ENCODE results near the gene ZNF488.

ZNF488 gene

DNA sequence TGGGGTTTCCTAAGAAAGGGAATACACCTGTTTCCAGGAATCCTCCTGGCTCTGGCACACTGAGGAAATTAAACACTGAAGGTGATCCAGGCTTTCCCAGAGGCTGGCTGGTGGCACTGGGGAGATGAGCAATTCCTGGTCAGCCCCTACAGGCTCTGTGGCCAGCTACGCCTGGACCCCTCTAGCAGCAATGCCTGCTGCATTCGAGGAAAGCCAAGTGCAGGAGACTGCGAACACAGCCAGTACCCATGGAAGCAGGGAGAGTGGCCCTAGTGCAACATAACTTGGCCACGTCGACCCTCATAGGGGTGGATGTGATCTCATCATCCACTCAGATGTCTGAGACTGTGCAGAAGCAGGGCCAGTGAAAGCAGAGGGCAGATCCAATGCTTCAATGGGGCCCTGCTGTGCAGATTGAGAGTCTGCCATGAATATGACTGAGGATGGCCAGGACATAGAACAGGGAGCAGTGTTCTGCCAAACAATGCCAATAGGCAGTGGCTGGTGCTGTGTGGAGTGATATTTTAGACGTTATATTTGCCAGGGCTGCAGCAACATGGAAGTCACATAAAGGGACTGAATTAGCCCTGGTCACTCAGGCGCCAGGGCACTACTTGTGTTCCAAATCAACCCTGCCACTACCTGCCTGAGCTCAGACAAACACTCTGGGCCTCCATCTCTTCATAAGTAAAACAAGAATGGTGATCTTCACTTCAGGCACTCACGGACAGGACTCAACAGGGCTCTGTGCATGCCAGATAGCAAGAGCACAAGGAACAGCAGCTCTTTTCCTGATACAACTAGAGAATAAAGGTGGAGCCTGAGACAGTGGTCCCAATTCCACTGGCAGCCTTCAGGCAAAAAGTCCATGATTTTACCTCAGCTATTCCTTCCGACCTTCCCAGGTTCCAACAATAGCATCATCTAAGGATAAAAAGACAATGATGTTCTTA, 2.4 kb downstream of the ZNF488 start:
- no peak for DNase-seq (ENCODE audit: low read depth)

DNA sequence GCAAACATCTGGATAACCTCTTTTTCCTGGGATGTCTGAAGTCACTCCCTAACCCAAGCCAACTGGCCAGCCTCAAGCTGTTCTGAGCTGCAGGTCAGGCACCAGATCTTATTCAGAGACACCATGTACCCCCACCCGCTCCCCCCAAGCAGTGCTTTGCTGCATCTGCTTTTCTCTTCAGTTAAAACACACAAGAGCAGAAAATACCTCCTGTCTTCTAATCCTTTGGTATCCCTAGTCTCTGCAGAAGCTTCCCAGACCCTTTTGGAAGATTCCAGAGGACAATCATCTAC, 3.0 kb downstream of the ZNF488 start:
- DNase-seq (ENCODE audit: low read depth) = no peak

DNA sequence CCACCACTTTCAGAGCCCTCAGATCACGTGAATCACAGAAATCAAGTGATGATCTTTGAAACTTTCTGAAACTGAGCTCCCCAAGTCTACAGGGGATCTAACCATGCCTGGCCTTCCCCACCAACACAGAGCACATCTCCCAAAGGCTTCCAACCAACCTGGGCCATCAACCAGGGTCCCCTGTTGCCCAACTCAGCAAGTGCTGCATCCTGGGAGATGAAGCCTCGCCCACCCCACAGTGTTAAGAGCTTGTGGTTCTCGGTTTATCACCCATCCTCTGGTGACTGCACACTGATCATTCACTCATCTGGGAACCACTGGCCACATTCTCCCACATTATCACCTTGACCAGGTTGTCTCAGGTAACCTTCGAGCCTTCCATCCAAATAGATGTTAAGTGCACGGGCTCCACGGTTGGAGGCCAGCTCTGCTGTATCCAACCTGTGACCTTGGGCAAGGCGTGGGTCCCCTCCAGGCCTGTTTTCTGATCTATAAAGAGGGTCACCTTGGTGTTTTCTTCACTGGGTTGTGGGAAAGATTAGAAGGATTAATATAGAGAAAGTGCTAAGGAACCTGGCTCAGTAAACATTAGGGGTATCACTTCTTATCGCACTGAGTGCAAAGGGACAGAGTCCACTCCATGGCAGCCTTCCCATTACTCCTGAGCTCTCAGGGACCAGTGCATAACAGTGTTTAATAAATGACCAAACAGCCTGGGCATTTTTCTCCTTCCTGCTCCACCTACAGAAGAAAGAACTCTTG, 3.6 kb downstream of the ZNF488 start:
- DNase-seq (ENCODE audit: low read depth) = no peak

DNA sequence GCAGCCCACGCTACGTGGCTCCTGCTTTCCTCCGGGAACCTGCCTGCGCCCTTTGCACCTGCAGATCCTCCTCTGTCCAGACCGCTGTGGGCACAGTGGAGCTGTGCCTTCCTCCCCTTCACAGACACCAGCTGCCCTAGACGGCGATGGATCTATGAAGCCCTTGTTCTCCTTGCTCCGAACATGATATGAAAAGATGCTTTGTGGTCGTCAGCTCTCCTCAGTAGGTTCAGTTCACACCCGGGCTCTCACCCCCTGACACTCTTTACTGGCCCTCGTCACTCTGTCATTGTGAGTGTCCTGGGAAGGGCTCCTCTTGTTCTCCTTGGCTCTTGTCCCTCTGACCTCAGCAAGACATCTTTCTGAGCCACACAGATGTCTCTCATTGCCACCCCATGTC, 4.2 kb downstream of the ZNF488 start:
- DNase-seq (ENCODE audit: low read depth) = no peak

DNA sequence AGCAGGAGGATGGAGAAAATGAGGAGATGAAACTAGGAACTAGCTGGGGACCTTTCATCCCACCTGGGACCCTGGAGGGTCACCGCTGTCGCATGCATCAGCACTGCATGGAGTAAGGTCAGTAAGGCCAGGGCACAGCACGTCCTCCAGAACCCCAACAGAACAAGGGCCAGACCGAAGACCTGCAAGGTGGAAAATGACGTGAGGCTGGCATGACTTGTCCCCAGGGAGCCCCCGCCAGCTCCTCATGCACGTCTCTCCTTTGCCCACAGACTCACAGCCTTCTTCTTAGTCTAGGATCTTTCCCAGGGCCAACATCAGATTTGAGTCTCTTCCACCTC, 4.7 kb downstream of the ZNF488 start:
- no peak for DNase-seq (ENCODE audit: low read depth)

DNA sequence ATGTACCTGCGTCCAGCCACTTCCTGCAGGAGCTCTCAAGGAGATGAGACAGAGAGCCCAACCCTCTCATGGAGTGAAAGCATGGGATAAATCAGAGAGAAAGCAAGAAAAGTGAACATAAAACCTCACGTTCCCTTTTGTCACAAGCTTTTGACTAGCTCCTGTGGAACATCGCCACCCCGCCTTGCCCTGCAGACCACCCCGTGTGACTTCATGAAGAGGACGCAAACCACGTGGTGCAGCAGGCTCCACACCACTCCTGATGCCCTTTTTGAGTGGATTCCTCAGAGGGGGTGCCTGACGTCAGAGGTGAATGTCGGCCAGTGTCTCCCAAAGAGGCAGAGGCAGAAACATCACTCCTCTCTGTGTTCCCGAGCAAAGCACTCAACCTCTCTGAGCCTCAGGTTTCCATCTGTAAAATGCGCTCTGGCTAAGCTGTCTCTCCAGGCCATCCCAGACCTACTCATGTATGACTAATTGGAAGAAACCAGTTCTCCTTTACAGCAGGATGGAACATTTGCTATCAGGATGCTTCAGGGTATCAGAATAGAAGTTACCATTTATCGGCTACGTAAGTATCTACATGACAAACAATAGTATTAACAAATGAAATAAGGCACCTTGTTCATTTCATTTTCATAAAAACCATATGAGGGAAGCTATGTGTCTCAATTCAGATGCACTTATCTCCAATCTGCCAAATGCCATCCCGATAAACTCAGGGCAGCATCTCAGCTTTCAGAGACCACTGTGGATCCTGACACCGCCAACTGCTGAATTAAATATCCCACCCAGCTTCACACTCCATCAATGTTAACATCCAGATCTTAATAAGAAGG, 5.3 kb downstream of the ZNF488 start:
- DNase-seq (ENCODE audit: low read depth) = no peak

DNA sequence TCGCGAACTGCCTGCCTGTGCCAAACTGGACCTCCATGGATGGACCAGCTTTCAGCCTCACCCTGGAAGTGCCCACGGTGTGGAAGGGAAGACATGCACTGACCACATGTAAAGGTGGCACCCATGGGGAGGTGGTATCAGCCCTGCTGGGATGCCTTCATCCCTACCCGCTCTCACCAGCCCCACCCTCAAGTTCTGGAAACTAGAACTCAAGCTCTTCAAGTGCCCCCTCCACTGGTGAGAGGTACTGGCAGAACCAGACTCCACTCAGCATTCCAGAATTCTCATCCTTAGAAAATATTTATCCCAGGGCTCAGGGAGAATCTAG, 5.9 kb downstream of the ZNF488 start:
- DNase-seq (ENCODE audit: low read depth) = no peak

DNA sequence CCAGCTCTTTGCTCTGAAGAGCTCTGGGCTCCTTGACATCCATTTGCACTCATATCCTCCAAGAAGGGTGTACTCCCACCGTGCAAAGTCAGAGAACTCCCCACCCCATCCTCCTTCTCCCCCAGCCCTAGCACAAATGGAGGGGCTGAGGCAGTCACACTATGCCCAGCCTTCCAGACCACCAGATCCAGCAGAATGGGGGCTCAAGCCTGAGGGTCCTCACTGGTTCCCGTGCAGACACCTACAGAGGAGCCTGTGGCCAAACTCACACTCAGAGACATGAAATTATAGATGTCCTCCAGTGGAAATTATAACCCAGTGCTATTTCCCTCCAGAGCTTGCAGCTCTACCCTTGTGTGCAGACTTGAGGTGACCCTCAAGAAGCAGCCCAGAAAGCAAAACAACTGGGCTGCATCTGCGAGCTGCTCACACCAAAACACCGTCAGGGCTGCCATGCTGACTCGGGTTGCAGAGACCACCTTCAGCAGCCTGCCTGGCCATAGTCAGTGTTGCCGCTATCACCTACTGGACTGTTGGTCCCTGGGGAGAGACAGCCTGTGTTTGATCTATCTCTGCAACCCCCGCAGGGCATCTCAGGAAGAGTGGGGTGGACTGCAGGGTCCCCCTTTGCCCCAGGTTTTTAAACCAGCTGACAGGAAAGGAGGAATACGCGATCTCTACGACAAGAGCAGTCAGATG, 7.4 kb downstream of the ZNF488 start:
- no peak for DNase-seq (ENCODE audit: low read depth)

DNA sequence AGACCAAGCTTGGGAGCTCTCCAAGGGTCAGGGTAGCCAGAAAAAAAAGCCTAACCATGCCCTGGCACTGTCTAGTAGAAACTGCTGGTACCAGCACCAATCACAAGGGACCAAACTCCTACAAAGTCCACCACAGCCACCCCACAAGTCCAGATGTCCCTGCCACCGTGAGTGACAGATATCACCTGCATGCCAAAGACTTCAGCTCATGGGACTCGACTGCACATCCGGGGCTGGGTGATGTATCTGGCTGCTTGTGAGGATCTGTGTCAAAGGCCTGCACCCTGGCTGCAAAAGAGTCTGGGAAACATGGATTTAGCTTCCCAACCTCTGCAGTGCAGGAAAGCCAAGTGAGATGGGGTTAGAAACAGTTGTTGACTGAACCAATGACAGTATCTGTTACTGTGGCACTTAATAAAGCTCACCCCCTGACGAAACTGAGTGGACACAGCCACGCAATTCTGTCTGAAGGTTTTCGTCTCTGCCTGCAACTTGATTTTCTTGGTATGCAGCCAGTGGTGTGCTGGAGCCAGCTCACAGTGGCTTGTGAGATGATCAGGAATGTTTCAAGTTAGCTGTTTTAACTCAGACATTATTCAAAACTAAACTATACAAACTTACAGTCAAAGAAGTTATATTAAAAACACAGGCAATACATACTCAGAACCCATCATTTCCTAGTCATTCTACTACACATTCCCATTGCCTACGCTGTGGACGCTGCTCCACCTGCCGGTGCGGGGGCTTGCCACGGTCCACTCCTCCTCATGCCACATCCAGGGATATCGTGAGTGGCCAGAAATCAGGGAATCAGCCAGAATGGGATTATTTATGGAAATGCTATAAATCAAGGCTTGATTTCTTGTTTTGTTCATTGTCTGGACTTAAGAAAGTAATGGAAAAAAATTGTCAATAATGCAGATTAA, 9.2 kb downstream of the ZNF488 start:
- peak; percentile 72 for DNase-seq (ENCODE audit: low read depth)

DNA sequence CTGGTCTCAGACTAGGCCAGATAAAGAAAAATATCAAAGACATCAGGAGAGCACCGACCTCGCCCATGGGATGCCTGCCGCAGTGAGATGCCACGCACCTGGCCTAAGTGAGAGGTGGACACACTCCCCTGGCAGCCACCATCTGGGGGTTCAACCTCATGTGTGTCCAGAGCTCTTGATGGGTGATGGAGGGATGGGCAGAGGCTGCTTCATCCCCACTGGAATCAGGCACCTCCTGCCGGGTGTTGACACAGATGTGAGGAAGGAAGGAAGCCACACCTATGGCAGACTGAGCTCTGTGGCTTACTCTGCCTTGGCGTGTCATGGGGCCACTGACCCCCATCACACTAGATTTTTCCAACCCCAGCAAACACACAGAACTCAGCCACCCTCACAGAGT, 11.4 kb downstream of the ZNF488 start:
- no peak for DNase-seq (ENCODE audit: low read depth)

DNA sequence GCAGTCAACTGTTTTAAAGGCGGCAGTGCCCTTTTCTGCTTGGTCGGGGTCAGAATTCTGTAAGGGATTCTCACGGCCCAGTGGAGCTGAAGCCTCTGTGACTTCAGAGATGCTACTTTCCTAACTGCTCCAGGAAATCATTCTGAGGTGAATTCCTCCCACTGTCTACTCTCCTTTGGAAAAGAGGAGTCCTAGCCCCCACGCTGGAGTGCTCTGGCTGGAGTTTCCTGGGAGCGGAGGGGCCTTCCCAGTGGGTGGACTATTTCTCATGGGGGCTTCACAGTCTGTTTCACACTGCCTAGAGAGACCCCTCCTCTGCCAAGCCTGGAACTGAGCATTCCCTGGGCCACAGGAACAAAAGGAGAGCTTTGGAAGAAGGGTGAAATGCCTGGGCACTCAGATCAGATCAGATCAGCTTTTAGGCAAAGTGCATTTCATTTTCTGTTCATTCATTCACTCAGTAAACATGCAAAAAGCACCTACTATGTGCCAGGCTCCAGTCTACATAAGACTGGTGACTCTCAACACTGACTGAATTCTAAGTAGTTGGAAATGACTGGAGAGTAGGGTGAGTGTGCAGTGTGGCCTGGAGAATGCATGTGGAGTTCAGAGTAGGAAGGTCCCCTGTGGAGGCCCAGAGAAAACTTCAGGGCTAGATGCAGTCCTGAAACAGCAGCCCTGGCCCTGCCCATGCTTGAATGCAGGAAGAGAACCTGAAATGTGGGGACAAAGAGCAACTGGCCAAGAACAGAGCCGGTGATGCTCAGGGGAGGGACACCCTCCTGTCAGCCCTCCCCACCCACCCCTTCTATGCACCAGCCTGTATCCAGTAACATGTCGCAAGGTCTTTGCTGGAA, 12.2 kb downstream of the ZNF488 start:
- no peak for DNase-seq (ENCODE audit: low read depth)

DNA sequence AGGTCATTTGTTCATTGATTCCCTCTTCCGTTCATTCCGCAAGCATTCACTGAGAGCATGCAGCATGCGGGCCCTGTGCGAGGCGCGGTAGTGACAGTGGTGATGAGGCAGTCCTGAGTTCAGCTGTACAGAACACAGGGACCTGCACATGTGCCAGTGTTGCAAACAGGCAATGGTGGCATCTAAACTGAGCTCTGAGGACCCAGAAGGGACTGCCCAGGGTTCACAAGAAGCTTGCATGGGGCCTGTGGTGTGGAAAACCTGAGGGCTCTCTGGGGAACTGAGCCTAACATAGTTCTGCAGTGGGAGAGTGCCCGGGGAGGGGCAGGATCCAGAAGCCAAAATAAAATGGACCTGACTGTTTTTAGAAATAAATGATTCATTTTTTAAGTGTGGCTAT, 13.2 kb downstream of the ZNF488 start:
- no peak for DNase-seq (ENCODE audit: low read depth)

DNA sequence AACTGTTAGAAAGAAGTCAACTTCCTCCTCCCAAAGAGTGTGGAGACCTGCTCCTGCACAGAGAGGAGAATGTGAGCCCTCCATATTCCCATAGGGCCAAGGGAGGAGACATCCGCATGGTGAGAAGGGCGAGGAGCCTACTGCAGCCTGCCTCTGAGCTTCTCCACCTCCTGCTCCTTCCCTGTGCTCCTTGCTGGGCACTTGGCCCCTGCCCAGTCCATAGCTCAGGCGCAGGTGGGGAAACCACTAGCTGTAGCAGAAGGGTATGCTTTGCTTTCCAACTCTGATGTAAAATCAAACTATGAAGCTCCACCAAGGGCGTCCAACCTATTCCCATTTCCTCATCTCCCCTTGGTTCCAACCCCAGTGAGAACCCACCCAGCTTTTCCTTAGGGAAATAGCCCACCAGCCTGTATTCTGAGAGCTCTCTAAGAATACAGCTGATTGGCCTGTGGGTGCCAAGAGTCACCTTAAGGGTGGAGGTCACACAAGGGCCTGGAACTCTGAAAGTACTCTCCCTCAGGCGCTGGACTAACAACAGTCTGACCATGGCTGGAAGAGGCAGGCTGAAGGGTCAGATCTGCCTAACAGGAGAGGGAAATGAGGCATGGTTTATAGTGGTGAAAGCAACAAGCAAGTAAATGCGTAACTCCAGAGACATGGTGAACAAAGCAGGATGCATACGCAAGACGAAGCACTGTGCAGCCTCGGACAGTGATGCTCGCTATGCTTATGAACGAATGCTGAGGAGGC, 13.9 kb downstream of the ZNF488 start:
- no peak for DNase-seq (ENCODE audit: low read depth)

DNA sequence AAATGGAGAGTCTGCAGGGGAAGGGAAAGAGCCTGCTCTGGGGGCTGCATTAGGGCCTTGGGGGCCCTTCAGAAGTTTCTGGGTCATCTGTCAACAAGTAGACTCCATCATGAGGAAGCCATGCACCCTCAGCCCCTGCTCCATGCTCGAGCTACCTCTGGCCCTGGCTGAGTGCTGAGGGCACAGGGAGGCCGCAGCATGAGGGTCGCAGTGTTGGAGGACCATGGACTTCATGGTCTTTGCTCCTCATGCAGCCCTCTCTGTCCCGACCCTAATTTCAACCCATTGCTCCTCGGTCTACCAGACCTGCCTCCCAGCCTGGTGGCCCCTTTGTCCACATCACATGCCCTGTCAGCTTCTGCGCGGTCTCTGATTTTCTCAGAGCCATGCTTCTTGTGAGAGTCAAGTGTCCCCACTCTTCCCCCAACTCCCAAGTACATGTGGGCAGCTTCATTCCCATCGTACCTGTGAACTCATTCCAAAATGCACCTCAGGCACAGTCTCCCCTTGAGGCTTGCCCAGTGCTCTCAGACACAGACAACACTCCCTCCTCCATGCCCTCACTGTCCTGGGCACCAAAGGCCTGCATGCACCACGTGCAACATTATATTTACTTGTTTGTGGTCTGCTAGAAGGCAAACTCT, 14.7 kb downstream of the ZNF488 start:
- DNase-seq (ENCODE audit: low read depth) = no peak

DNA sequence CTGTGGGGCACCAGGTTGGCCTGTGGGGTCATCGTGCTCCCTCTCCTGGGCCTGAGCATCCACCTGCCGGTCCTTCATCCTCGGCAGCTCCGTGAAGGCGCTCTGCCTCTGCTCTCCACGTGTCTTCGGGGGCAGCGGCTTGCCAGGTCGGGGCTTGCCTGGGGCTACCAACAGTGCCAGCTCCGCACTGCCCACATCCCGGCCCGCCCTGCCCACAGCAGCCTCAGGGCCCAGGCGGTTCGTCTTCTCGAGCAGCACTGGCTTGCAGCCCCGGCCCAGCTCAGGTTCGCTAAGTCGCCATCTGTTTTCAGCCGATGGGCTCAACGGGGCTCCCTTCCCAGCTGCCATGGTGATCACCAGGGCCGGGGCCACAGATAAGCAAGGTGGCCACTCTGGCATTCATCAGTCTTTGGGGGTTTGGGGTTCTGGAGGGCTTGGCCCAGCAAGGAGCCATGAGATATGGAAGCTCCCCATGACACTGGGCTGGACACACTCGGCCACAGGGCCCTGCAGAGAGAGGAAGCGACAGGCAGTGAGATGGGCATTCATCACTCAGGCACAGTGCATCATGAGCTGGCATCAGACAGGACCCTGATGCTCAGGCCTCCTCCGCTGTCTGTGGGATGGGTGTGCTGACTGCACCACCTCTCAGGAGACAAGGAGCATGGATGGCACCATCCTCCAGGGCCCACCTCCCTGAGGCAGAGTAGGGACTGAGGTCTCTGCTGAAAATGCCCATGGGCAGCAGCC, 15.5 kb downstream of the ZNF488 start:
- DNase-seq (ENCODE audit: low read depth) = no peak

DNA sequence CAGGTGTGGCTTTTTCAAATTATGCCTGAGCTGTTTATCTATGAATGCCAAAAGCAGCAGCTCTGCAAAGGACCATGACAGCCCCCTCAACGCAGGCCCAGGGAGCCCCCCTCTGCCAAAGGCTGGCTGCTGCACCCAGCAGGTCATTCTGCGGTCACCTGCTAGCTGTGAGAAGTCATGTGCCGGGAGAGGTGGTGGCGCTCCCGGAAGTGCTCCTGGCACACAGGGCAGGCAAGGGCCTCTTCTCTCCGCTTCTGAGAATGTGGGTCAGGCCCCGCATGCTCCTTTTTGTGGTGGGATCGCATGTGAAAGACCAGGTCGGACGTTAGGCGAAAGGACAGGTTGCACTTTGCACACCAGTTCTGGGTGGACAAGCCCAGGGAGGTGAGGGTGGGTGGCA, 16.4 kb downstream of the ZNF488 start:
- DNase-seq (ENCODE audit: low read depth) = no peak

DNA sequence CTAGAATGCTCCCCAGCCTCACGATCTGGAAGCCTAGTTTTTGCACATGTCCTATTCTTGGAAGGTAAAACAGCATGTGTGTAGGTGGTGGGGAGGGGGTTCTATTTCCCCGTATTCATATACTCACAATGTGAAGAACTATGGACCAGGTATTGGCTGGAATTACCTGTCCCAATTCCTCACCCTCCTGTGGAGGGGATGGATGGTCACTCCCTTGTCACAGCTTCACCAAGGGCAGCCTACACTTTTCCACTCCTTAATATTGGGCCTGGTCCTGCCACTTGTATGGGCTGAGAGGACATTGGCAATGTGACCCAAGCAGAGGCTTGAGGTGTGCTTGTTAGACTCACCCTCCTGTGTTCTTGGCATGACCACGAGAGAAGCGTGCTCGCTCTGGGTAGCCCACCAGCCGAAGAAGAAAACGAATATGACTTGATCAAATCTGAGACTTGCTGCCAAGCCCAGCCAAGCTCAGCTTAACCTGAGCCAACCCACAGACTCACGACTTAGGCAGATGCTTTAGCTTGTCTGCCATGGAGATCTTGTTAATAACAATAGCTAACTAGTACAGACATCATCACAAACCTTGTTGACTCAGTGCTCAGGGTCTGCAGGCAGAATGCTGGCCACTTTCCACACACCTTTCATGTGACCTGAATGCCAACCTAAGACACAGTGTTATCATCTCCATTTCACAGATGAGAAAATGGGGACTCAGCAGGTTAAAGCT, 17.2 kb downstream of the ZNF488 start:
- DNase-seq (ENCODE audit: low read depth) = no peak
